Activated T-cell treated with anti-CD3 and anti-CD28 coated beads for 4 hours (primary cell): ENCODE data around the gene DCP2.

Source experiments
- DNase-seq: peaks from one replicate; pipeline ENCODE4 v3.0.0-alpha.2; 2020

The DCP2 gene

GRCh38 chr5:112967520-112968083 is 9.0 kb upstream of the DCP2 start:
- no peak for DNase-seq

GRCh38 chr5:112968411-112969106 is 8.0 kb upstream of the DCP2 start:
- DNase-seq: no peak

GRCh38 chr5:112971276-112971675 is 5.3 kb upstream of the DCP2 start:
- DNase-seq: no peak

- no peak for DNase-seq
Measured at GRCh38 chr5:112973036-112973435, 3.6 kb upstream of the DCP2 start.

GRCh38 chr5:112973904-112974303 is 2.7 kb upstream of the DCP2 start:
- DNase-seq: no peak

GRCh38 chr5:112974901-112975300 is 1.7 kb upstream of the DCP2 start:
- DNase-seq: no peak

GRCh38 chr5:112975721-112976431 is 722 bp upstream of the DCP2 start:
- DNase-seq: no peak

- DNase-seq: no peak
Measured at GRCh38 chr5:112977440-112977861, 853 bp downstream of the DCP2 start.

GRCh38 chr5:112978836-112979235 is 2.2 kb downstream of the DCP2 start:
- no peak for DNase-seq

GRCh38 chr5:112979723-112980122 is 3.1 kb downstream of the DCP2 start:
- DNase-seq: no peak

- DNase-seq: no peak
Measured at GRCh38 chr5:112983363-112983762, 6.8 kb downstream of the DCP2 start.

- DNase-seq: no peak
Measured at GRCh38 chr5:112986224-112986623, 9.6 kb downstream of the DCP2 start.

GRCh38 chr5:112995764-112996618 is 19.4 kb downstream of the DCP2 start:
- peak; percentile 83 for DNase-seq

- DNase-seq: no peak
Measured at GRCh38 chr5:112996830-112997374, 20.3 kb downstream of the DCP2 start.

- no peak for DNase-seq
Measured at GRCh38 chr5:112998296-112998695, 21.7 kb downstream of the DCP2 start.

GRCh38 chr5:113000466-113000865 is 23.9 kb downstream of the DCP2 start:
- no peak for DNase-seq

- no peak for DNase-seq
Measured at GRCh38 chr5:113002423-113002822, 25.8 kb downstream of the DCP2 start.

GRCh38 chr5:113003763-113004162 is 27.2 kb downstream of the DCP2 start:
- no peak for DNase-seq

- DNase-seq: no peak
Measured at GRCh38 chr5:113005454-113005853, 28.9 kb downstream of the DCP2 start.

- DNase-seq: no peak
Measured at GRCh38 chr5:113017881-113018635, 41.5 kb downstream of the DCP2 start.

- DNase-seq: no peak
Measured at GRCh38 chr5:113020461-113021273, 44.1 kb downstream of the DCP2 start.
